Adrenal gland (tissue), 12 donors: ENCODE measurements around the gene HDGF. TPM values are rescaled to one million over a fixed set of nuclear protein-coding genes. Genes with fewer than 3 reads are reported as not detected.
A peak's percentile ranks its signal among the peaks of the same experiment; 100 is the strongest.

Source experiments
- DNase-seq, 7 donors: peaks; one replicate each; pipeline ENCODE4 v3.0.0-alpha.2; 2019 to 2020
- H3K27ac ChIP-seq, 5 donors: fragments of 200-600 bp; sonication (generic) in 4 of 5; 1 replicate in 3 of 5; 2 replicates in 2 of 5; pipeline versions ENCODE4 v1.5.1 to v1.8.0; 2016 to 2020; ENCODE audit warnings: mild to moderate bottlenecking in 1 of 5
- H3K27me3 ChIP-seq: fragments of 200-600 bp; 2 replicates; pipeline ENCODE4 v1.8.0; 2021
- H3K36me3 ChIP-seq, 2 donors: fragments of 200-600 bp; replicated peaks in 1 of 2; 1 replicate in 1 of 2; 2 replicates in 1 of 2; pipeline versions ENCODE4 v1.5.1 to v1.8.0; 2018 to 2022
- H3K4me1 ChIP-seq, 2 donors: fragments of 200-600 bp; replicated peaks in 1 of 2; 1 replicate in 1 of 2; 2 replicates in 1 of 2; pipeline versions ENCODE4 v1.5.1 to v1.8.0; 2018 to 2021
- H3K4me3 ChIP-seq, 4 donors: fragments of 200-600 bp; sonication (generic) in 3 of 4; one replicate each; pipeline ENCODE4 v1.5.1; 2016 to 2018
- H3K9me3 ChIP-seq, 3 donors: fragments of 200-600 bp; sonication (generic) in 1 of 3; replicated peaks in 1 of 3; 1 replicate in 2 of 3; 2 replicates in 1 of 3; pipeline versions ENCODE4 v1.5.1 to v1.8.0; 2016 to 2021
- CTCF ChIP-seq, 6 experiments: fragments of 450-650 bp in 4 of 6; fragments of 200-600 bp in 2 of 6; sonication (generic) in 1 of 6; IDR thresholded peaks; 1 replicate in 5 of 6; 2 replicates in 1 of 6; pipeline versions ENCODE4 v1.5.1 to v1.8.0; 2016 to 2021; ENCODE audit warnings: antibody characterized with exemption in 6 of 6, mild to moderate bottlenecking in 2 of 6, moderate library complexity in 1 of 6
- POLR2A ChIP-seq, 2 donors: fragments of 450-650 bp; IDR thresholded peaks; one replicate each; pipeline ENCODE4 v1.6.1; 2017; ENCODE audit warnings: antibody characterized with exemption in 2 of 2, mild to moderate bottlenecking in 2 of 2, moderate library complexity in 1 of 2
- WGBS, 4 donors: extraction: QIAGEN DNeasy Blood & Tissue Kit in 2 of 4; methylation state at CpG; one replicate each; pipeline versions ENCODE4 v1.1.5 to v1.1.7; 2013 to 2017; 5-methylcytosine and 5-hydroxymethylcytosine counted together
- intact Hi-C, 2 donors: fragments of 100-400 bp; cut with DNase I; formaldehyde crosslinking; loops; one replicate each; pipeline versions ENCODE4 v1.14.1 to v1.15.0; 2022 to 2023
- polyA plus RNA-seq, 3 donors: library from polyadenylated mRNA; stranded (reverse); fragments of 200-250 nt in 2 of 3; fragments of 350-450 nt in 1 of 3; fragmentation: Illumina TruSeq in 1 of 3; extraction: RNeasy Lipid Tissue Mini Kit (QIAGEN cat#74804) in 1 of 3; gene quantifications; one replicate each; pipeline ENCODE4 v1.2.3, GENCODE V29; 2013 to 2014
- total RNA-seq, 9 donors: library from RNA; depleted of rRNA in 4 of 9; stranded (reverse); fragments of >200 nt in 4 of 9; fragments of 120-200 nt in 1 of 9; fragmentation: NEBNext Ultra II Directional in 1 of 9; extraction: Animal tissue kit (Norgen Biotek cat#: 25700) in 1 of 9; gene quantifications; one replicate each; pipeline versions ENCODE4 v1.1.0 to v1.2.4, GENCODE V29; 2013 to 2023
- donor health status: healthy with polysubstance abuse.
- donor health status: Bipolar disorder and iron deficiency.
- donor health status: DM: yes; HTN: yes; CAD: no.
- donor health status: DM: no; HTN: no; CAD: no.
- donor health status: DM: no; HTN: no; CAD: no.
- donor health status: DM: yes; HTN: yes; CAD: no.

HDGF gene
- total and polyA plus RNA-seq, 12 donors, result 62.0 to 199 (median 141) TPM

GRCh38 chr1:156727492-156727891, 24.0 kb downstream of the HDGF start:
- 51 to 62% (median 54%) methylated on average over 6 to 7 of the region's 7 CpGs for WGBS, 4 donors
- no peaks in the 10 kb centered on the region for H3K9me3 ChIP-seq

GRCh38 chr1:156726549-156727226, 24.8 kb downstream of the HDGF start:
- Histone ChIP-seq H3K4me3 (peak overlapping the region in 1 of 4 donors; percentile 32), H3K27me3 (no peaks in the 10 kb centered on the region), H3K4me1 (peaks cover 31 to 42% of the 10 kb centered on the region in 2 donors), H3K36me3 (peaks cover 0 to 24% of the 10 kb centered on the region in 2 donors), H3K27ac (peak overlapping the region in 2 of 5 donors; percentile 6 to 24), H3K9me3 (no peaks in the 10 kb centered on the region)
- TF ChIP-seq CTCF (IDR thresholded peaks at IDR 0.05) (peak; percentile 25 to 59 (median 47)), POLR2A (IDR thresholded peaks at IDR 0.05) (no peak)
- intact Hi-C loops, result loop anchor here in 1 of 2 donors (10.0 kb wide), 1 partner anchor 138 kb away; the partner anchor contains the start of gene NTRK1
- 52 to 62% (median 54%) methylated on average over 14 to 15 of the region's 15 CpGs for WGBS, 4 donors
- peak in 5 of 7 donors; percentile 47 to 78 (median 62) for DNase-seq

More at GRCh38 chr1:156727492-156727891, 24.0 kb downstream of the HDGF start:
- no peak for DNase-seq
- peaks cover 0 to 19% of the 10 kb centered on the region in 2 donors for H3K36me3 ChIP-seq
- intact Hi-C loops, result loop anchor here in 1 of 2 donors (10.0 kb wide), 1 partner anchor 137 kb away; the partner anchor contains the start of gene NTRK1
- H3K4me1 ChIP-seq, result peaks cover 31 to 42% of the 10 kb centered on the region in 2 donors
- TF ChIP-seq CTCF (IDR thresholded peaks at IDR 0.05) (no peak), POLR2A (IDR thresholded peaks at IDR 0.05) (no peak)
- peak overlapping the region in 3 of 5 donors; percentile 89 to 98 (median 97) for H3K27ac ChIP-seq
- H3K4me3 ChIP-seq, result peak overlapping the region in 3 of 4 donors; percentile 81 to 96 (median 92)
- H3K27me3 ChIP-seq, result no peaks in the 10 kb centered on the region

GRCh38 chr1:156725683-156726280, 25.7 kb downstream of the HDGF start:
- intact Hi-C loops, result loop anchor here (2.0 to 10.0 kb wide), 2 partner anchors 35 to 139 kb away; partner anchors contain the start of gene NTRK1 (in 1 of the 2)
- Histone ChIP-seq H3K27me3 (no peaks in the 10 kb centered on the region), H3K4me3 (peak overlapping the region in 1 of 4 donors; percentile 32), H3K36me3 (peaks cover 0 to 33% of the 10 kb centered on the region in 2 donors), H3K9me3 (no peaks in the 10 kb centered on the region), H3K4me1 (peaks cover 31 to 42% of the 10 kb centered on the region in 2 donors), H3K27ac (peak overlapping the region in 2 of 5 donors; percentile 6 to 54)
- DNase-seq, result peak; percentile 88 to 97 (median 93)
- WGBS, 4 donors, result 11 to 13% (median 13%) methylated on average over 18 of the region's 18 CpGs
- TF ChIP-seq CTCF (IDR thresholded peaks at IDR 0.05) (peak; percentile 85 to 98 (median 96)), POLR2A (IDR thresholded peaks at IDR 0.05) (no peak)

- H3K9me3 ChIP-seq, result no peaks in the 10 kb centered on the region
- H3K4me1 ChIP-seq, result peaks cover 15 to 23% of the 10 kb centered on the region in 2 donors
- WGBS, 4 donors, result 86 to 93% (median 89%) methylated on average over 4 of the region's 4 CpGs
- no peak for DNase-seq
- no peak overlapping the region for H3K27ac ChIP-seq
- H3K4me3 ChIP-seq, result no peak overlapping the region
- TF ChIP-seq CTCF (IDR thresholded peaks at IDR 0.05) (no peak), POLR2A (IDR thresholded peaks at IDR 0.05) (no peak)
- intact Hi-C loops, result loop anchor here in 1 of 2 donors (10.0 kb wide), 1 partner anchor 143 kb away; the partner anchor contains the start of gene NTRK1
- H3K27me3 ChIP-seq, result no peaks in the 10 kb centered on the region
- peaks cover 0 to 35% of the 10 kb centered on the region in 2 donors for H3K36me3 ChIP-seq
These were observed 29.9 kb downstream of the HDGF start for GRCh38 chr1:156721535-156721934.
